B cell (primary cell): ENCODE measurements around the gene RPL27.

Experiments
- EZH2 ChIP-seq: IDR thresholded peaks from 2 replicates; pipeline ENCODE4 v1.6.1; 2012; ENCODE audit warnings: borderline replicate concordance, low read depth, mild to moderate bottlenecking, moderate library complexity, low read length; ENCODE audit not compliant: insufficient read depth, poor library complexity, severe bottlenecking
- TF ChIP-seq, protein P1 (sequence below): fragments of 200-600 bp; IDR thresholded peaks from one replicate; pipeline ENCODE4 v1.8.0; 2022; ENCODE audit warnings: antibody characterized with exemption, mild to moderate bottlenecking

DNA sequence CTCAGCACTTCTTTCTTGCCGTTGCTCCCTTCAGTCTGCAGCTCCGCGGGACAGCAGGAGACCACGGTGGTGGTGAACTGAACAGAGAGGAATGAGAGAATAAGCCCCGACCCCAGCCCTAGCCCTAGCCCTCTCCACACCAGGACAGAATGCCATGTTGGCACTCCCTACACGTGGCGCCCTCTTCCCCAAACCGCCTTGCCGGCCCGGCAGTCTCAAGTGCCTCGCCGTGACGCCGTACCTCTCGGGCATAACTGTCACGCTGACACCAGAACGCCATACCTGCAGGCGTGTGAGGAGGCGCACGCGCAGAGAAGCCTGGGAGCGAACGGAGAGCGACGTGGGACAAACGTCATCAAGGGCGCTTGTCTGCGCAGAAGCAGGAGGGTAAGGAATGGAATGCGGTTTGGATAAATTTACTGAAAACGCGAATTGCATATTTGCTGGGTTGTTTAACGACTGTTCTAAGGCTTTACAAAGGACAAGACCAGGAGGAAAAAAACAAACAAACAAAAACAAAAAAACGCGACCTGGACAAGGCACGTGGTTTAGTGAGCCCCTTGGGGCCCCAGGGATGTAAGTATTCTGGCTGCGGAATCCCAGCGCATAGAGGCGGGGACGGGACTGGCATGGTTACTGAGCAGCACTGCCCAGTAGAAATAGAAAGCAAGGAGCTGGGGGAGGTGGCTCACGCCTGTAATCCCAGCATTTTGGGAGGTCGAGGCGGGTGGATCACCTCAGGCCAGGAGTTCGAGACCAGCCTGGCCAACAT is 33.9 kb upstream of the RPL27 start, which contains the start of gene AARSD1:
- TF ChIP-seq, protein P1, sequence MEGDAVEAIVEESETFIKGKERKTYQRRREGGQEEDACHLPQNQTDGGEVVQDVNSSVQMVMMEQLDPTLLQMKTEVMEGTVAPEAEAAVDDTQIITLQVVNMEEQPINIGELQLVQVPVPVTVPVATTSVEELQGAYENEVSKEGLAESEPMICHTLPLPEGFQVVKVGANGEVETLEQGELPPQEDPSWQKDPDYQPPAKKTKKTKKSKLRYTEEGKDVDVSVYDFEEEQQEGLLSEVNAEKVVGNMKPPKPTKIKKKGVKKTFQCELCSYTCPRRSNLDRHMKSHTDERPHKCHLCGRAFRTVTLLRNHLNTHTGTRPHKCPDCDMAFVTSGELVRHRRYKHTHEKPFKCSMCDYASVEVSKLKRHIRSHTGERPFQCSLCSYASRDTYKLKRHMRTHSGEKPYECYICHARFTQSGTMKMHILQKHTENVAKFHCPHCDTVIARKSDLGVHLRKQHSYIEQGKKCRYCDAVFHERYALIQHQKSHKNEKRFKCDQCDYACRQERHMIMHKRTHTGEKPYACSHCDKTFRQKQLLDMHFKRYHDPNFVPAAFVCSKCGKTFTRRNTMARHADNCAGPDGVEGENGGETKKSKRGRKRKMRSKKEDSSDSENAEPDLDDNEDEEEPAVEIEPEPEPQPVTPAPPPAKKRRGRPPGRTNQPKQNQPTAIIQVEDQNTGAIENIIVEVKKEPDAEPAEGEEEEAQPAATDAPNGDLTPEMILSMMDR, result no peak
- no peak for TF ChIP-seq EZH2
